Neuron (in vitro differentiated cells): ENCODE results near the gene DUSP16.
"Not testable (repeated sequence)": the region's sequence is repeated elsewhere in the genome, so short reads cannot be mapped to it uniquely, and the experiment has no call there.

ENCODE experiments used
- H2AFZ ChIP-seq: one replicate; pipeline ENCODE4 v1.6.1; 2013; ENCODE audit warnings: low read depth, mild to moderate bottlenecking, inconsistent platforms, low read length, moderate library complexity
- H3K27me3 ChIP-seq: one replicate; pipeline ENCODE4 v1.6.1; 2013; ENCODE audit warnings: low read length; ENCODE audit not compliant: insufficient read depth
- H3K36me3 ChIP-seq: one replicate; pipeline ENCODE4 v1.6.1; 2013; ENCODE audit warnings: low read length; ENCODE audit not compliant: insufficient read depth
- H3K4me1 ChIP-seq: one replicate; pipeline ENCODE4 v1.6.1; 2013; ENCODE audit warnings: low read length; ENCODE audit not compliant: insufficient read depth
- H3K4me3 ChIP-seq: 2 replicates; pipeline ENCODE4 v1.5.1; 2013; ENCODE audit warnings: mild to moderate bottlenecking, low read length, moderate library complexity
- H3K9me3 ChIP-seq: one replicate; pipeline ENCODE4 v1.6.1; 2013; ENCODE audit warnings: low read length

DUSP16 gene

DNA sequence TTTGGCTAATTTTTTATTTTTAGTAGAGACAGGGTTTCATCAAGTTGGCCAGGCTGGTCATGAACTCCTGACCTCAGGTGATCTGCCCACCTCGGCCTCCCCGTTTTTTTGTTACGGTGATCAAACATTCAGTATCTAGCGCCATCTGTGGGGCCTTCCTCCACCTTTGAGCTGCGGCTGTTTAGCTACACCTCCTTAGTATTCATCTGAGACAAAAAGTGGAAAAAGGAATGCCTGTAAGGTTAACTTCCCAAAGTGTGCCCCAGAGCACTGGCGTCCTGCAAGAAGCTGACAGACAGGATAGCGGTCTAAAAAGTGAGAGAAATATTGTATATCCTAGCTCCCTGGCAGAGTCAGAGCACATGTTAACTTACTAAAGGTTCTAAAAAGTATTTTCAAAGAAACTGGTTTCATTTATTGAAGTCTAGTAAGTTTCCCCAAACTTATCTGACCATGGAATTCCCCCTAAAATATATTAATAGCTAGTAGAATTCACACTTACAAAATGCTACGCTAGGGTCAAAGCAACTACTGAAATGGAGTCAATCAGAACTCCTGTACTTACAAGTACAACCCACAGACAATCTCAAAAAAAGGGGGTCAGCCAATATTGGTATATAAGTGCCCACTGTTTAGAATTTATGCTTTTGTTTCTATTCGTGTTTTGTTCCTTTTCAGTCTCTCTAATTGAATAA lies 59.1 kb downstream of the DUSP16 start:
- Histone ChIP-seq H3K9me3 (no peaks in the 10 kb centered on the region), H3K27me3 (no peaks in the 10 kb centered on the region), H3K4me1 (peaks cover 23% of the 10 kb centered on the region), H3K36me3 (peaks cover 24% of the 10 kb centered on the region), H2AFZ (no peak overlapping the region), H3K4me3 (no peak overlapping the region)

DNA sequence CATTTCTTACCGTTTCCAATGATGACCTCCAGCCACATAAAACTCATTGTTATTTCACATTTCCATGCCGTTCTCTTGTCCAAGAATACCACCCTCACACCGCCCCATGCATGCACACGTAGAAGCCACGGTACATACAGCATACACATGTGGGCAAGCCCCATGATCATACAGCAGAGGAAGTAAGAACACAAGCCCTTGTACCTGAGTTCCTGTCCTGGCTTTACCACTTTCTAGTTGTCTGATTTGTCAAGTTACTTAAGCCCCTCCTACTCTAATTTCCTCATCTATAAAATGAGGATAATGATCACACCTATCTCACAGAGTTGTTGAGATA lies 59.9 kb downstream of the DUSP16 start:
- Histone ChIP-seq H3K27me3 (no peaks in the 10 kb centered on the region), H3K4me3 (no peak overlapping the region), H3K9me3 (no peaks in the 10 kb centered on the region), H3K4me1 (peaks cover 23% of the 10 kb centered on the region), H3K36me3 (peaks cover 29% of the 10 kb centered on the region), H2AFZ (no peak overlapping the region)

GRCh38 chr12:12502130-12502814 lies 60.4 kb downstream of the DUSP16 start:
- not testable (repeated sequence) for H3K27me3 ChIP-seq, H2AFZ ChIP-seq, H3K4me3 ChIP-seq, H3K9me3 ChIP-seq
- Histone ChIP-seq H3K4me1 (peaks cover 23% of the 10 kb centered on the region), H3K36me3 (peaks cover 32% of the 10 kb centered on the region)

GRCh38 chr12:12501121-12501520 lies 61.5 kb downstream of the DUSP16 start:
- no peak overlapping the region for H3K4me3 ChIP-seq

DNA sequence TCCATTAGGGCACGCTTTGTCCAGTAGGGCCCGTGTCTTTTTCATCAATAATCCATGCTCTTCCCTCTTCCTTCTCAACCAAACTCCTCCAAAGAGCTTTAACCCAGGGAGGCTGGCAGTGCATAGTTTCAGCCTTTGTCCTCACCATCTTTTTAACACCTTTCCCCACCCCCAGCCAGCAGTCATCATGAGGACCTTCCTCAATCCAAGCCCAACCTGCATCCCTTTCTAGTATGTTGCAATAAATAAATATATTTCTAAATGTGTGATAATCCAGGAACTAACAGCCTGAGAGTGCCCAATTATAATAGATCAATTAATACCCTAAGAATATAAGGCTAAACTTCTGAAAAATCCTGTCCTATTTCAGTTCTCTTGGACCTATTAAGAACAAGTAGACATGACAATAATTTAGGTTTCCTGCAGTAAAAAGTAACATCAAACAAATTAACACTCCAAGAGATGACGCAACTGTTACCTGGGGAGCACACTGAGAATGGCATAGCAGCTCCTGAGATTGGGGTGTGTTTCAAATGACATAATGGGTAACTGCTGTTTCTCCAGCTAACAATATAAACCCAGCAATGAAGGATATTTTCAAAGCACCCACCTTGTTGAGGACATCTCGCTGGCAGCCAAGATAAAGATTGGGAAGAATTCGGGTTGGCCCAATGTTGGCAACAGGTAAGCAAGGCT lies 62.6 kb downstream of the DUSP16 start:
- Histone ChIP-seq H3K36me3 (peaks cover 47% of the 10 kb centered on the region), H2AFZ (no peak overlapping the region), H3K4me1 (peaks cover 2% of the 10 kb centered on the region), H3K9me3 (no peaks in the 10 kb centered on the region), H3K4me3 (no peak overlapping the region), H3K27me3 (no peaks in the 10 kb centered on the region)

More at GRCh38 chr12:12501121-12501520, 61.5 kb downstream of the DUSP16 start:
- no peaks in the 10 kb centered on the region for H3K27me3 ChIP-seq
- H3K4me1 ChIP-seq, result peaks cover 12% of the 10 kb centered on the region
- H3K36me3 ChIP-seq, result peaks cover 39% of the 10 kb centered on the region
- no peaks in the 10 kb centered on the region for H3K9me3 ChIP-seq
- no peak overlapping the region for H2AFZ ChIP-seq

- Histone ChIP-seq H3K4me3 (no peak overlapping the region), H2AFZ (no peak overlapping the region), H3K27me3 (no peaks in the 10 kb centered on the region), H3K36me3 (peaks cover 55% of the 10 kb centered on the region), H3K4me1 (no peaks in the 10 kb centered on the region), H3K9me3 (no peaks in the 10 kb centered on the region)
These were observed 64.5 kb downstream of the DUSP16 start for GRCh38 chr12:12498210-12498609.

GRCh38 chr12:12495536-12495935 lies 67.1 kb downstream of the DUSP16 start:
- Histone ChIP-seq H3K4me1 (no peaks in the 10 kb centered on the region), H3K4me3 (no peak overlapping the region), H3K9me3 (no peaks in the 10 kb centered on the region), H3K36me3 (peaks cover 68% of the 10 kb centered on the region), H3K27me3 (no peaks in the 10 kb centered on the region), H2AFZ (no peak overlapping the region)

DNA sequence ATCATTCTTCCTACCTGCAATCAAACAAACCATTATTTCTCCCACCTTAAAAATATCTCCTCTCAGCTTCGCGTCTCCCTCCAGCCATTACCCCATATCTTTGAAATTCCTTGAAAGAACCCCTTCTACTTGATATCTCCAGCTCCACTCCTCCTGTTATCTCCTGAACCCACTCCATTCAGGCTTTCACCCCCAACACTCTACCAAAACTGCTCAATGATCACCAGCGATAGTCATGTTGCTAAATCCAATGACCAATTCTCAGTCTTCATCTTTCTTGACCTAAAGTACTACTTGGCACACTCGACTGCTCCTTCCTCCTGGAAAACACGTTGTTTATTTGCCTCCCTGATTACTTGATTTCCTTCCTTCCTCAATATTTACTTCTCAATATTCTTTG lies 70.1 kb downstream of the DUSP16 start:
- Histone ChIP-seq H3K4me1 (no peaks in the 10 kb centered on the region), H3K4me3 (no peak overlapping the region), H2AFZ (no peak overlapping the region), H3K27me3 (no peaks in the 10 kb centered on the region), H3K36me3 (peaks cover 65% of the 10 kb centered on the region), H3K9me3 (no peaks in the 10 kb centered on the region)

GRCh38 chr12:12491606-12492005 lies 71.1 kb downstream of the DUSP16 start:
- Histone ChIP-seq H3K27me3 (no peaks in the 10 kb centered on the region), H3K9me3 (no peaks in the 10 kb centered on the region), H3K4me3 (no peak overlapping the region), H3K4me1 (no peaks in the 10 kb centered on the region), H2AFZ (no peak overlapping the region), H3K36me3 (peaks cover 65% of the 10 kb centered on the region)

DNA sequence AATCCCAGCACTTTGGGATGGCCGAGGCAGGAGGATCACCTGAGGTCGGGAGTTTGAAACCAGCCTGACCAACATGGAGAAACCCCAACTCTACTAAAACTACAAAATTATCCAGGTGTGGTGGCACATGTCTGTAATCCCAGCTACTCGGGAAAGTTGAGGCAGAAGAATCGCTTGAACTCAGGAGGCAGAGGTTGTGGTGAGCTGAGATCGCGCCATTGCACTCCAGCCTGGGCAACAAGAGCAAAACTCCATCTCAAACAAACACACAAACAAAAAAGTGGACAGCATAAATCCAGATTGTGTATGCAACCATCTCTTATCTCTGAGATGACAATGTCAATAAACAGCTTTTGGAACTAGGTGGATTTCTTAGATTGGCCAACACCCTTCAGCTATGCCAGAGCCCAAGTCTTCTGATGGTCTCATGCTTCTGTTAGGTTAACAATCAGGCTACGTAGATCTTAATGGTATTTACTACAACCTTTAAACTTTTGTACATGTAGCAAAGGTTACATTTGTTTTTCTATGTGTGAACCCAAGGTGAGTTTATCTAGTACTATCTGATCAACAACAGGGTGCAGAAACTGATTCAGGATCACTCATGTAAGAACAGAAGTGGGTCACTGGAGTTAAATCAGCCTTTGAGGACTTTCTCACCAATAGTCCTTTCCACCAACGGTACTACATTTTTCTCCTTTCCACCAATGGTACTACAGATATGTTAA lies 73.7 kb downstream of the DUSP16 start:
- Histone ChIP-seq H2AFZ (no peak overlapping the region), H3K4me1 (no peaks in the 10 kb centered on the region), H3K9me3 (no peaks in the 10 kb centered on the region), H3K4me3 (no peak overlapping the region), H3K36me3 (peaks cover 64% of the 10 kb centered on the region), H3K27me3 (no peaks in the 10 kb centered on the region)

GRCh38 chr12:12488296-12488695 lies 74.4 kb downstream of the DUSP16 start:
- no peak overlapping the region for H2AFZ ChIP-seq
- peaks cover 62% of the 10 kb centered on the region for H3K36me3 ChIP-seq
- H3K27me3 ChIP-seq, result no peaks in the 10 kb centered on the region
- no peaks in the 10 kb centered on the region for H3K4me1 ChIP-seq
- H3K4me3 ChIP-seq, result no peak overlapping the region
- no peaks in the 10 kb centered on the region for H3K9me3 ChIP-seq

DNA sequence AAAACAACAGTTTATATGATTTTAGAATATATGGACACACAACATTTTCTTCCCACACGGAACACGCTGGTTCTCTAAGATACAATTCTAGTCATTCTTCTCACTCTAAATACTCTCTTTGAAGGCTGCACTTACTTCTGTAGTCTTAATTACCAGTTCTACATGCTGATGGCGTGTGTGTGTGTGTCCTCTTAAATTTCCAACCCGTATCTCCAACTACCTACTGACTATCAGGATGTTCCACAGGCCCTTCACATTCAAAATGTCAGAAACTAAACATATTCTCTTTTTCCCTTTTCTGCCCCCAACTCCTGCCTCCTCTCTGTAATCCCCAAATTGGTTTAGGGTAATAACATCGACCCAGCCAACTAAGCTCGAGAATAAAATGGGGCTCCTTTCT lies 75.2 kb downstream of the DUSP16 start:
- Histone ChIP-seq H3K36me3 (peaks cover 62% of the 10 kb centered on the region), H3K9me3 (no peaks in the 10 kb centered on the region), H3K4me3 (no peak overlapping the region), H3K4me1 (no peaks in the 10 kb centered on the region), H3K27me3 (no peaks in the 10 kb centered on the region), H2AFZ (no peak overlapping the region)

DNA sequence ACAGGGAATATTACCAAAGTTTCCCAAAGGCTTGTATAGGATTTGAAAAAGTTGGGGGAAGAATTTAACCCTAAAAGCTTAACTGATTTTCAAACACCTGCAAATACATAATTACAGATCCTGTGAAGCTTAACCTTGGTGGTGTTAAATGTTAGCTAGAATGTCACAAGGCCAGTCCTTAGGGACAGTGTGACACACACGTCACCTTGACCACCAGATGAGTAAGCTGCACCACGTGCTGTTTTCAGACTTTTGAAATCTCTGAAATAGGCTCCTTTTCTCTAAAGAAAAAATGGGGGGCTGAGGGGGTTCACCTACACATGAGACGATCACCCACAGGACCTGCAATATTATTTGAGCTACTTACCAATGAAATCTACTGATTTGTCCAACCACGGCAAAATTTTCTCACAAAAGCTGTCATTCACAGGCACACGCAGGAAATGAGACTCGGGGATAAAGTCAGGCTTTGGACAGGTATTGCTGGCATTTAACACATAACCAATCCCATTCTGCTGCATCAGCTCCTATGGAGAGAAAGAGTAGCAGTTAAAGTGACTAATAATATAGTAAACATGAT lies 75.9 kb downstream of the DUSP16 start:
- Histone ChIP-seq H3K9me3 (no peaks in the 10 kb centered on the region), H3K4me1 (no peaks in the 10 kb centered on the region), H2AFZ (no peak overlapping the region), H3K36me3 (peaks cover 65% of the 10 kb centered on the region), H3K4me3 (no peak overlapping the region), H3K27me3 (no peaks in the 10 kb centered on the region)
